K562 (cell line): ENCODE data around the gene DPH2.

Source experiments
- BMI1 ChIP-seq: fragments of 150-350 bp; IDR thresholded peaks from 2 replicates; pipeline ENCODE4 v1.6.1; 2014; ENCODE audit warnings: low read length
- EGR1 ChIP-seq: fragments of 450-650 bp; conservative IDR thresholded peaks from 2 replicates; pipeline ENCODE4 v1.6.1; 2017; ENCODE audit warnings: mild to moderate bottlenecking
- ELF1 ChIP-seq: fragments of 200-800 bp; sonication (Bioruptor generic); IDR thresholded peaks from 2 replicates; pipeline ENCODE4 v1.6.1; 2016; ENCODE audit warnings: missing genetic modification characterization, missing compliant biosample characterization
- GTF2B ChIP-seq: IDR thresholded peaks from 2 replicates; pipeline ENCODE4 v1.6.1; 2011; ENCODE audit not compliant: insufficient read length; ENCODE audit errors: extremely low read depth
- GTF3C2 ChIP-seq: IDR thresholded peaks from 3 replicates; pipeline ENCODE4 v1.6.1; 2011; ENCODE audit warnings: borderline replicate concordance, mild to moderate bottlenecking, moderate library complexity; ENCODE audit not compliant: insufficient read length; ENCODE audit errors: extremely low read depth
- MYC ChIP-seq, 2 experiments: fragments of 250-450 bp in 1 of 2; sonication (Bioruptor Pico) in 1 of 2; IDR thresholded peaks; 2 replicates each; pipeline versions ENCODE4 v1.5.1 to v1.6.1; 2012 to 2021; ENCODE audit warnings: low read depth in 2 of 2, borderline replicate concordance in 1 of 2, improper control_type of control experiment in 1 of 2, low read length in 1 of 2, mild to moderate bottlenecking in 1 of 2, moderate library complexity in 1 of 2
- NR1H2 ChIP-seq: sonication (generic); formaldehyde crosslinking; IDR thresholded peaks from 2 replicates; pipeline ENCODE4 v1.4.0; 2020; ENCODE audit warnings: mild to moderate bottlenecking, missing genetic modification reagents
- TBL1XR1 ChIP-seq, 2 experiments: IDR thresholded peaks; 2 replicates each; pipeline ENCODE4 v1.6.1; 2012; ENCODE audit warnings: improper control_type of control experiment in 2 of 2, low read length in 2 of 2, mild to moderate bottlenecking in 1 of 2
- THRAP3 ChIP-seq: fragments of 450-650 bp; IDR thresholded peaks from 2 replicates; pipeline ENCODE4 v1.6.1; 2016; ENCODE audit warnings: mild to moderate bottlenecking, inconsistent platforms, borderline replicate concordance
- ZNF232 ChIP-seq: sonication (generic); formaldehyde crosslinking; IDR thresholded peaks from 2 replicates; pipeline ENCODE4 v1.8.0; 2022; ENCODE audit warnings: mild to moderate bottlenecking, missing genetic modification reagents
- ZNF274 ChIP-seq: IDR thresholded peaks from 2 replicates; pipeline ENCODE4 v1.6.1; 2011; ENCODE audit warnings: low read depth, mild to moderate bottlenecking, low read length, moderate library complexity, borderline replicate concordance
- ZNF445 ChIP-seq: fragments of 250-450 bp; sonication (Bioruptor Pico); IDR thresholded peaks from 2 replicates; pipeline ENCODE4 v1.4.0; 2020; ENCODE audit warnings: low read depth, mild to moderate bottlenecking, moderate library complexity
- TF ChIP-seq, protein P1 (sequence below): fragments of 450-650 bp; IDR thresholded peaks from 2 replicates; pipeline ENCODE4 v1.7.1; 2018; ENCODE audit warnings: mild to moderate bottlenecking, low read depth; ENCODE audit not compliant: partially characterized antibody

GRCh38 chr1:44021581-44022321 is 51.9 kb downstream of the DPH2 start:
- TF ChIP-seq GTF3C2 (no peak), BMI1 (no peak), ZNF274 (no peak), GTF2B (no peak), NR1H2 (CRISPR knock-in tag) (no peak), ELF1 (tag) (no peak), ZNF232 (CRISPR knock-in tag) (no peak), MYC (IDR thresholded peaks at IDR 0.05; ENCODE audit: low read depth, low read length) (no peak), MYC (CRISPR knock-in tag; IDR thresholded peaks at IDR 0.05; ENCODE audit: borderline replicate concordance, low read depth) (no peak), ZNF445 (CRISPR knock-in tag) (no peak), THRAP3 (no peak), EGR1 (no peak), TBL1XR1 (IDR thresholded peaks at IDR 0.05; ENCODE audit: low read length in 2 of 2) (no peak)
- TF ChIP-seq, protein P1, sequence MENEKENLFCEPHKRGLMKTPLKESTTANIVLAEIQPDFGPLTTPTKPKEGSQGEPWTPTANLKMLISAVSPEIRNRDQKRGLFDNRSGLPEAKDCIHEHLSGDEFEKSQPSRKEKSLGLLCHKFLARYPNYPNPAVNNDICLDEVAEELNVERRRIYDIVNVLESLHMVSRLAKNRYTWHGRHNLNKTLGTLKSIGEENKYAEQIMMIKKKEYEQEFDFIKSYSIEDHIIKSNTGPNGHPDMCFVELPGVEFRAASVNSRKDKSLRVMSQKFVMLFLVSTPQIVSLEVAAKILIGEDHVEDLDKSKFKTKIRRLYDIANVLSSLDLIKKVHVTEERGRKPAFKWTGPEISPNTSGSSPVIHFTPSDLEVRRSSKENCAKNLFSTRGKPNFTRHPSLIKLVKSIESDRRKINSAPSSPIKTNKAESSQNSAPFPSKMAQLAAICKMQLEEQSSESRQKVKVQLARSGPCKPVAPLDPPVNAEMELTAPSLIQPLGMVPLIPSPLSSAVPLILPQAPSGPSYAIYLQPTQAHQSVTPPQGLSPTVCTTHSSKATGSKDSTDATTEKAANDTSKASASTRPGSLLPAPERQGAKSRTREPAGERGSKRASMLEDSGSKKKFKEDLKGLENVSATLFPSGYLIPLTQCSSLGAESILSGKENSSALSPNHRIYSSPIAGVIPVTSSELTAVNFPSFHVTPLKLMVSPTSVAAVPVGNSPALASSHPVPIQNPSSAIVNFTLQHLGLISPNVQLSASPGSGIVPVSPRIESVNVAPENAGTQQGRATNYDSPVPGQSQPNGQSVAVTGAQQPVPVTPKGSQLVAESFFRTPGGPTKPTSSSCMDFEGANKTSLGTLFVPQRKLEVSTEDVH: no peak
